Measurements from ENCODE around the gene OOSP1.

GRCh38 chr11:59923813-59924212, 14.4 kb upstream of the OOSP1 start:
- TF ChIP-seq CTCF (IDR thresholded peaks at IDR 0.05) (no peak), EP300 (IDR thresholded peaks at IDR 0.05) (no peak), POLR2A (IDR thresholded peaks at IDR 0.05) (no peak), POLR2AphosphoS5 (IDR thresholded peaks at IDR 0.05) (no peak)
